ENCODE measurements around the gene CEP55. TPM values are rescaled to one million over a fixed set of nuclear protein-coding genes. Genes with fewer than 3 reads are reported as not detected.
A peak's percentile ranks its signal among the peaks of the same experiment; 100 is the strongest.
"Not testable (repeated sequence)": the region's sequence is repeated elsewhere in the genome, so short reads cannot be mapped to it uniquely, and the experiment has no call there.

The CEP55 gene
- polyA plus RNA-seq, 10 donors, result 7.1 to 13.7 (median 9.3) TPM

GRCh38 chr10:93509816-93510215 is 13.4 kb downstream of the CEP55 start:
- no peak for DNase-seq

DNA sequence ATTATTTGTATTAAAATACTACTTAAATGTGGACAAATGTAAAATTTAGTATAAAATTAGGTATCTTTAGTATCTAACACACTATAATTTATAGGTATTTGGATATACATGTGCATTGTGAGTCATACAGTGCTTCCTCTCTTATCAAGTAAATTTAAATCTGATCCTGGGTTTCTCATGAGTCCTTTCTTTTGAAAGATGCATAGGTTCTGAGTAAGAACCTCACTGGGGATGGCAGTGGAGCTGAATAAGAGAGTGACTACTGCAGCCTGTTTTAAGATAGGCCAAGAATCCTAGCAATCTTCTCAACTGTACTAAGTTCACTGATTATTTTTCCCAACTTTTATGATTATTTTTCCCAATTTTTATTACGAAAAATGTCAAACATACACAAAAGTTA is 16.2 kb downstream of the CEP55 start:
- DNase-seq, result no peak

DNA sequence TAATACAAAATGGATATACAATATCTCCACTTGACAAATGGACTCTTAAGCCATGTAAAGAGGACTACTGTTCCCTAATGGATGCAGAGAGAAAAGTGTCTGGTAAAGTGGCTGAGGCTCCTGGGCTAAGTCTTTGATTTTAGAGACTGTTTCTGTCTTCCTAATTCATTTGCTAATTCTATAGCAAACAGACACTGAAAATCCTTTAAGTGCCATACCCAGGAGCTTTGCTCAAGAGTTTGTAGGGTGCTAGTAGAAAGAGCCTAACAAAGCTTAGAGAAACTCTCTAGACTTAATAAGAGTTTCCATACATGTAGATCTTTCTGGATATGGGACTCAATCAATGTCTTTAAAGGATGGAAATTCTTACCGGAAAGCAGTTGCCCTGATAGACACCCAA is 16.7 kb downstream of the CEP55 start:
- no peak for DNase-seq

DNA sequence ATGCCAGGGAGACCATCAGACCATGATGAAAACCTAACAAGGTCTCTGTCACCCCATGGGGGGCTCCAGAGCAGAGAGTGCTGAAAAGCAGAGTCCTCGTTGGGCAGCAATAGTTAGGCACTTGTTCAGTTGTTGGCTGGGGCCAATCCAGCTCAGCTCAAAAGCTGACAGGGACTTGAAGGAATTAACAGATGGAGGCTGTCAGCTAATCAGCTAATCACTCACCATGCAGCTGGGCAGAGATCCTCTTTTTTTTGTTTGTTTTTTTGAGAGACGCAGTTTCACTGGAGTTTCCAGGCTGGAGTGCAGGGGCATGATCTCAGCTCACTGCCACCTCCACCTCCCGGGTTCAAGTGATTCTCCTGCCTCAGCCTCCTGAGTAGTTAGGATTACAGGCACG is 18.1 kb downstream of the CEP55 start:
- DNase-seq, result no peak

DNA sequence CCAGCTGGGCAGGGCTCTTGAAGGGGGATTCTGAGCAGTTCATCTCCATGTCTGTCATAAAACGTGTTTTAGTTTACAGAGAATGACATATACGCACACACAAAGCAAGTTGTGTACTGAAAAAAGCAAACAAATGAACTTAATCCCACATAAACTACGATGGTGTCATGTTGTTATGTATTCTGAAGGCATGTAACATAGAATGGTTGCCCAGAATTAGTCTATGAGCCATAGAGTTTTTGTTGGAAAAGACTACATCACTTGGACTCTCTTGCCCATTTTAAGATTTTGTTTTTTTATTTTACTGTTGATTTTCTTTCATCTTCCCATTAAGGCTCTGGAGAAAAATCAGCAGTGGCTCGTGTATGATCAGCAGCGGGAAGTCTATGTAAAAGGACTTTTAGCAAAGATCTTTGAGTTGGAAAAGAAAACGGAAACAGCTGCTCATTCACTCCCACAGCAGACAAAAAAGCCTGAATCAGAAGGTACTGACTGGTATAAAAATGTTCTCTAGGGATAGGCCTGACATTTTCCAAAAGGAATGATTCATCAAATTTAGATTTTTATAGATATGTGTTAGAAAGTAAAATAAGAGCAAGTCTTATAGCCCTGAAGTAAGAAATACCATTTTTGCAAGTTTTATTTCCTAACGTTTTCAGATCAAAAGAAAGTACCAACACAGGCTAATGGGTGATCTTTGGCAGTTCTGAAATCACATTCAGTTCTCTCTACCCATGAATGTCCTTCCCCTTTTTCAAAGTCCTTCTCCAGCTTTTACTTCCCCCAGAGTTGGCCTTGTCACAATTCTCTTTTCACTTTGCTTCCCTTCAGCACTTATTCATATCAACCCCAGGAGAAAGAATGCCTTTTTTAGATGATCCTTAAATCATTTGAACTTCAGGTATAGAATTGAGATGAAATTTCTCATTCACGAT is 18.9 kb downstream of the CEP55 start:
- DNase-seq, result peak in 1 of 3 donors; percentile 17

- DNase-seq, result no peak
Observed at GRCh38 chr10:93516006-93516380, 19.6 kb downstream of the CEP55 start.

DNA sequence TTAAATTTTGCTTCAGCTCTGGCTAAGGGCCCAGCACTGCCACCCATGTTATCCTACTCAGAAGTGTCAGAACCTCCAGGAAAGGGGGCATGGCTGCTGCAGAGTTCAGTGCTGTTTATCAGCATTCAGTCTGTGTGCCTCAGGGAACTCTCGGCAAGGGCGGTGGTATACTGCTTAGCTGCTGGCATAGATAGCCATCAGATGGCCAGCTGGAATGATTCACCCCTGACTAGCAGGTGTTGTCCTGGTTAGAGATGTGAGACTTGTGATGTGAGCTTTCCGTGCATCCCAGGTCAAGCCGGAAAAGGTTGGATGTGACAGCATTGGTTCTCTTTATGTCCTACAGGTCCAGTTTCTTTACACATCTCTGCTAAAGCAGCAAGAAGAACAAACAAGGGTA is 22.1 kb downstream of the CEP55 start:
- no peak for DNase-seq

- DNase-seq, result no peak
Observed at GRCh38 chr10:93535293-93535692, 38.9 kb downstream of the CEP55 start.

DNA sequence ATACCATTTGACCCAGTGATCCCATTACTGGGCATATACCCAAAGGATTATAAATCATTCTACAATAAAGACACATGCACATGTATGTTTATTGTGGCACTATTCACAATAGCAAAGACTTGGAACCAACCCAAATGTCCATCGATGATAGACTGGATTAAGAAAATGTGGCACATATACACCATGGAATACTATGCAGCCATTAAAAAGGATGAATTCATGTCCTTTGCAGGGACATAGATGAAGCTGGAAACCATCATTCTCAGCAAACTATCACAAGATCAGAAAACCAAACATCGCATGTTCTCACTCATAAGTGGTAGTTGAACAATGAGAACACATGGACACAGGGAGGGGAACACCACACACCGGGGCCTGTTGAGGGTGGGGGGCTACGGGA is 44.5 kb downstream of the CEP55 start:
- DNase-seq, result not testable (repeated sequence)

DNA sequence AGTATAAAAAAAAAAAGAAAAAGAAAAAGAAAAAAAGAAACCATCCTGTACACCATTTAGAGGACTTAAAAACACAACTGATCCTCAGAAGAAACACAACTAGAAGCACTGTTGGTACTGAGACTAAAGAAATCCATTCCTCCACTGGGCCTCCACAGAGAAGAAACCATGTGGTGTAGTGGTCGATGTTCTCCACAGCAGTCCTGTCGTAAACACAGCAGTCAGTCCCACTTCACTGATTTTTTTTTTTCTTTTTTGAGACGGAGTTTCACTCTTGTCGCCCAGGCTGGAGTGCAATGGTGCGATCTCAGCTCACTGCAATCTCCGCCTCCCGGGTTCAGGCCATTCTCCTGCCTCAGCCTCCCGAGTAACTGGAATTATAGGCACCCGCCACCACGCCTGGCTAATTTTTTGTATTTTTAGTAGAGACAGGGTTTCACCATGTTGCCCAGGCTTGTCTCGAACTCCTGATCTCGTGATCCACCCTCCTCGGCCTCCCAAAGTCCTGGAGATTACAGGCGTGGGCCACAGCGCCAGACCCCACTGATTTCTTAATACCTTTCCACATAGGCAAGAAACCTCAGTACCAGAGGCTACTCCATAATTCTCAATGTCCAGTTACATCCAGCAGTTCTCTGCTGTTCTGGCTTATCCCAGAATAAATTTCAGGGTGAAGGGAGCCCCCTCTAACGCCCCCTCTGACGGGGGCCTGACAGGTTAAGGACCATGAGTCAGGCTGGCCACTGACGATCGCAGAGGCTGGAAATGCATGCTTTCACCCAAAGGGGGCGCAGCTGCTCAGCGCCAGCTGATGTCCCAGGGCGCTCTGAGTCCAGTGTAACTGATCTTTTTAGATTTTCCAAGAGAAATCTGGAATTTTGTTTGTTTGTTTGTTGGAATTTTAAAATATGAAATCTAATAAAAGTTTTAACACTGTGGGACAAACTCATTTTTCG is 45.3 kb downstream of the CEP55 start:
- DNase-seq, result peak; percentile 40 to 86 (median 73)

DNA sequence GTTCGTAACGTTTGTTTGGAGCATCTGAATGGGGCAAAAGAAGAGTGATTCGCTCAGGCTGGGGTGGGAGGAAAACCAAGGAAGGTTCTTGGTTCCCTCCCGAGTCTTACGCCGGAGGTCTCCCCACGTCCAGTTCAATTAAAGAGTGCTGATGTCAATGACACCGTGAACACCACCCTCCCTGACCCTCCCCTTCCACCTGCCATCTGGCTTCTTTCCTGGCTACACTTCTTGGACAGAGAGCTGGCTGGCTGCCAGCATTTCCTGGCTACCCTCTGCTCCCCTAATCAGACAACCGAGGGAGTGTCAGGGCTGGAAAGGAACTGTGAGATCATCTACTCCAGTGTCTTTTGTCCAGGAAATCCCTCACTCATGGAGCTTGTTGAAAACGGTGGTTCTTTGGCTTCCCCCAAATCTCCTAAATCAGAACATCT is 46.0 kb downstream of the CEP55 start:
- DNase-seq, result peak; percentile 61 to 91 (median 81)

DNA sequence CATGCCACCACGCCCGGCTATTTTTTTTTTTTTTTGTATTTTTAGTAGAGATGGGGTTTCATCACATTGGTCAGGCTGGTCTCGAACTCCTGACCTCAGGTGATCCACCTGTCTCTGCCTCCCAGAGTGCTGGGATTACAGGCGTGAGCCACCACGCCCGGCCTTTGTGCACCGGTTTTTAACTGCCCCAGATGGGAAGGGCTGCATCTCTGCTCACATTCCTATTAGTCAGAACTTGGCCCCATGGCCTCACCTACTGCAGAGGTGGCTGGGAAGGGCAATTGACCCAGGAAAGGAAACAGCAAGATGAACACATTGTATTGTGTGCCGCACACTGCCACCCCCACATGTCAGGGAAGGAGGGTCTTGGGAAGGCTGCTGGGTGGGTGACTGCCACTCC is 50.6 kb downstream of the CEP55 start:
- not testable (repeated sequence) for DNase-seq

- DNase-seq, result no peak
Observed at GRCh38 chr10:93547522-93547921, 51.1 kb downstream of the CEP55 start.

DNA sequence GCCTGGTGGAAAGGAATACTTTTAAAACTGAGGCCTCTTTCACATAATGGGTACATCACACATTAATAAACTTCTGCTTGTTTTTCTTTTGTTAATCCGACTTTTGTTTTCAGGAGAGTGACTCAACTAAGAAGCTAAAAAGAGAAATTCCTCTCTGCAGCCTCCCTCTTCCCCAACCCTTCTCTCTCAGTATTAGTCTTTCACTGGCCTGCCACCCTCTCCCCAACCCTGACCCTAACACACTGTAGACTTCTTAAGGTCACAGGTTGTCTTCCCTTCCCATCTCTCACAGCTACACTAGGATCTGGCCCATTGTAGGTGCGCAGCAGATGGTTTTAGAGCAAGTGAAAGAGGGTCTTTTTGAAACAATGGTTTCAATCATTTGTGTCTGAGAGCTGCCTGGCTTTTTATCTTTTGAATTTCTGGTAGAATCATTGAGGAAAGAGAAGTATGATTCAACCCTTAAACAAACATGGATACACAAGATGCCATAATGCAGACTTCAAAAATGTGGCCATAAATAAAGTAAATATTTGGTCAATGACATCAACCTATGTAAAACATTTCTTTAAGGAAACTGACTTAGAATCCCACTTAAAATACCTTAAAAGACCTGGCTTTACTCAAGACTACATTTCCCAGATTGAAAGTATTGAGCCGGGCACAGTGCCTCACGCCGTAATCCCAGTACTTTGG is 52.1 kb downstream of the CEP55 start:
- DNase-seq, result no peak

GRCh38 chr10:93550606-93551005 is 54.2 kb downstream of the CEP55 start:
- DNase-seq, result no peak

DNA sequence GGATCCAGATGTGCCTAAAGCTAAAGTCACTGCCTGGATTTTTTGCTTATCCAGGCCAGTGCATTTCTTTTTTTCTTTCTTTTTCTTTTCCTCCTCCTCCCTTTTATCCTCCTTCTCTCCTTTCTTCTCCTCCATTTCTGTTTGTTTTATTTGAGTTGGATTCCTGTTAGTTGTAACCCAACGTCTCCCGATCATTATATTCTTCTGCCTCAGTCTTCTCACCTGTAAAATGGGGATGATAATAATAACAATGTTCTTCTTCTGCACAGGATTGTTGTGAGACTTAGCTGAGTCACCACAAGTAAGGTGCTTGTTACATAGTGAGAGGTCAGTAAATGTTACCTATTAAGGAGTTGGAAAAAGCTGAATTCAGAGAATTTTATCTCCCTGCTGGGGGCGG is 56.4 kb downstream of the CEP55 start:
- DNase-seq, result no peak

GRCh38 chr10:93553482-93554315 is 57.3 kb downstream of the CEP55 start:
- DNase-seq, result peak in 2 of 3 donors; percentile 26 to 64

GRCh38 chr10:93554316-93554663 is 57.9 kb downstream of the CEP55 start:
- no peak for DNase-seq

- DNase-seq, result peak; percentile 36 to 70 (median 54)
Observed at GRCh38 chr10:93554760-93555432, 58.5 kb downstream of the CEP55 start.

DNA sequence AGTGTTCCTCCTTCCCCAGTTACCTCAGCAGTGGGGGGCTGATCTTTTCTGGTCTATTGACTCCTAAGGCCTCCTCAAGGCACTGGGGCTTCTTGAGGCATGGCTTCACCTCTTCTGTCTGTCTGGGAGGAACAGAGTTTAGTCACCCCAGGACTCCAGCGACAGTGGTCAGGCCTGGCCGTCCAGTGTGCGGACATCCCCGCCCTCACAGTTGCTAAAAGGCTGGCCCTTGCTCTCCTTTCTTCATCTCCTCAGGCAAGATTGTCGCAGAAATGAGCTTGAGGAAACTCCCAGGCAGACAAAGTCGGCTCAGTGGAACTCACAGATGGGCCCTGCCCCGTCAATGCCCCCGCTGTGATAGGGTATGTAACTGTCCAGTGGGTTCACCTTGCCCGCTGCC is 63.1 kb downstream of the CEP55 start:
- DNase-seq, result no peak

All from muscle of back (tissue), 11 donors.